OCI-LY7 (cell line): ENCODE results near the gene PANK4.

ENCODE experiments used
- EZH2phosphoT487 ChIP-seq: fragments of 200-600 bp; sonication (generic); IDR thresholded peaks from 2 replicates; pipeline ENCODE4 v1.6.1; 2018; ENCODE audit warnings: low read depth, borderline replicate concordance, mild to moderate bottlenecking, mixed run types, antibody characterized with exemption, low read length, moderate library complexity, mixed read lengths
- TF ChIP-seq, protein P1 (sequence below): fragments of 200-600 bp; sonication (generic); conservative IDR thresholded peaks from 2 replicates; pipeline ENCODE4 v1.5.1; 2014; ENCODE audit warnings: mild to moderate bottlenecking, antibody characterized with exemption, low read length, moderate library complexity, mixed read lengths

DNA sequence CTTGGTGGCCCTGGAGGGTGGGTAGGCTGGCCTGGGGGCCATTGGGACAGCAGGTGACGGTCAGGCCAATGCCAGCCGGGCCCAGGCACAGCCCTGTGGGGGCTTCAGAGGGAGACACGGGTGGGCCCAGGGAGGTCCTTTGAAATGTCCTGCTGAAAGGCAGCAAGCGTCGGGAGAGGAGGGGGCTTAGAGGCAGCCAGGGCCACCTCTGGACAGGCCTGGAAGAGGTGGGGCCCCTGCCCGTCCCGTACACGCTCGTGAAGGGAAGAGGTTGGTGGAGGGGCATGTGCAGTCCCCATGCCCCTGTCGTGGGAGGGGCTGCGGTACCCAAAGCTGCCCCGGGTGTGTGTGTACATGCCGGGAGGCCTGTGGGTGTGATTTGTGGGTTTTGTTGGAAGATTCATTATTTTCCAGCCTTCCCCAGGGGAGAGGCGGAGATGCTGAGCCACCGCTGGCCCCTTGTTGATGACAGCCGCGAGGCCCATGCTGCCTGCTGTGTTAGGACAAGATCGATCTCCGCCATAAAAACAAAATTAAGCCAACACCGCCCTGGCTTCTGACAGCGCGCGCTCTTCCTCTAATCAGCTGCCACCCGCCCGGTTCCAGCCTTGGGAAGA lies 53.7 kb downstream of the PANK4 start:
- TF ChIP-seq, protein P1, sequence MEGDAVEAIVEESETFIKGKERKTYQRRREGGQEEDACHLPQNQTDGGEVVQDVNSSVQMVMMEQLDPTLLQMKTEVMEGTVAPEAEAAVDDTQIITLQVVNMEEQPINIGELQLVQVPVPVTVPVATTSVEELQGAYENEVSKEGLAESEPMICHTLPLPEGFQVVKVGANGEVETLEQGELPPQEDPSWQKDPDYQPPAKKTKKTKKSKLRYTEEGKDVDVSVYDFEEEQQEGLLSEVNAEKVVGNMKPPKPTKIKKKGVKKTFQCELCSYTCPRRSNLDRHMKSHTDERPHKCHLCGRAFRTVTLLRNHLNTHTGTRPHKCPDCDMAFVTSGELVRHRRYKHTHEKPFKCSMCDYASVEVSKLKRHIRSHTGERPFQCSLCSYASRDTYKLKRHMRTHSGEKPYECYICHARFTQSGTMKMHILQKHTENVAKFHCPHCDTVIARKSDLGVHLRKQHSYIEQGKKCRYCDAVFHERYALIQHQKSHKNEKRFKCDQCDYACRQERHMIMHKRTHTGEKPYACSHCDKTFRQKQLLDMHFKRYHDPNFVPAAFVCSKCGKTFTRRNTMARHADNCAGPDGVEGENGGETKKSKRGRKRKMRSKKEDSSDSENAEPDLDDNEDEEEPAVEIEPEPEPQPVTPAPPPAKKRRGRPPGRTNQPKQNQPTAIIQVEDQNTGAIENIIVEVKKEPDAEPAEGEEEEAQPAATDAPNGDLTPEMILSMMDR: no peak
- no peak for TF ChIP-seq EZH2phosphoT487
